Fibroblast of lung (primary cell): ENCODE measurements around the gene GPATCH3. TPM values are rescaled to one million over a fixed set of nuclear protein-coding genes. Genes with fewer than 3 reads are reported as not detected.

Experiments
- DNase-seq, 2 donors: peaks; one replicate each; pipeline versions ENCODE4 v3.0.0 to v3.0.0-alpha.2; 2010; ENCODE audit warnings: low read depth in 2 of 2
- H2AFZ ChIP-seq: 2 replicates; pipeline ENCODE4 v1.5.1; 2012; ENCODE audit warnings: low read length, control low read depth, inconsistent platforms
- H3K27ac ChIP-seq: 2 replicates; pipeline ENCODE4 v1.5.1; 2011; ENCODE audit warnings: low read length, control low read depth; ENCODE audit not compliant: insufficient read depth
- H3K27me3 ChIP-seq: 2 replicates; pipeline ENCODE4 v1.5.1; 2011; ENCODE audit warnings: mild to moderate bottlenecking, low read length; ENCODE audit not compliant: control insufficient read depth, insufficient read depth
- H3K36me3 ChIP-seq: 2 replicates; pipeline ENCODE4 v1.5.1; 2011; ENCODE audit warnings: low read length; ENCODE audit not compliant: control insufficient read depth, insufficient read depth
- H3K4me1 ChIP-seq: 2 replicates; pipeline ENCODE4 v1.5.1; 2011; ENCODE audit warnings: low read length; ENCODE audit not compliant: control insufficient read depth, insufficient read depth; ENCODE audit errors: extremely low read depth
- H3K4me2 ChIP-seq: 2 replicates; pipeline ENCODE4 v1.5.1; 2011; ENCODE audit warnings: low read length, control low read depth; ENCODE audit not compliant: insufficient read depth; ENCODE audit errors: extremely low read depth
- H3K4me3 ChIP-seq, 4 experiments: fragments of 200-600 bp in 1 of 4; sonication (generic) in 1 of 4; replicated peaks in 1 of 4; 2 replicates each; pipeline ENCODE4 v1.5.1; 2011 to 2016; ENCODE audit warnings: low read length in 4 of 4, low read depth in 3 of 4, mild to moderate bottlenecking in 3 of 4, control low read depth in 2 of 4, inconsistent platforms in 1 of 4, mixed read lengths in 1 of 4; ENCODE audit not compliant: insufficient read depth in 1 of 4; ENCODE audit errors: control extremely low read depth in 1 of 4
- H3K79me2 ChIP-seq: 2 replicates; pipeline ENCODE4 v1.5.1; 2012; ENCODE audit warnings: mild to moderate bottlenecking, low read length, inconsistent platforms; ENCODE audit not compliant: control insufficient read depth, insufficient read depth
- H3K9ac ChIP-seq: 2 replicates; pipeline ENCODE4 v1.5.1; 2011; ENCODE audit warnings: mild to moderate bottlenecking, low read length, control low read depth; ENCODE audit not compliant: insufficient read depth
- H3K9me3 ChIP-seq: 2 replicates; pipeline ENCODE4 v1.5.1; 2012; ENCODE audit warnings: low read depth, low read length; ENCODE audit not compliant: control insufficient read depth, insufficient read depth
- H4K20me1 ChIP-seq: 2 replicates; pipeline ENCODE4 v1.5.1; 2011; ENCODE audit warnings: low read length; ENCODE audit not compliant: control insufficient read depth, insufficient read depth; ENCODE audit errors: extremely low read depth
- EZH2 ChIP-seq: IDR thresholded peaks from 2 replicates; pipeline ENCODE4 v1.5.1; 2012; ENCODE audit warnings: low read length, control low read depth, mild to moderate bottlenecking; ENCODE audit errors: missing control alignments
- polyA plus RNA-seq, 2 donors: library from polyadenylated mRNA; depleted of rRNA in 1 of 2; stranded (reverse) in 1 of 2; unstranded in 1 of 2; fragments of >200 nt; gene quantifications; 2 replicates each; pipeline ENCODE4 v1.2.1, GENCODE V29; 2011 to 2012; ENCODE audit warnings: missing spikeins in 1 of 2
- total RNA-seq: library from RNA; depleted of rRNA; stranded (reverse); fragments of >200 nt; gene quantifications from 2 replicates; pipeline ENCODE4 v1.2.1, GENCODE V29; 2014
- TF ChIP-seq, protein P1 (sequence below), 2 donors: IDR thresholded peaks in 1 of 2; conservative IDR thresholded peaks in 1 of 2; 1 replicate in 1 of 2; 2 replicates in 1 of 2; pipeline ENCODE4 v1.5.1; 2011 to 2012; ENCODE audit warnings: low read length in 2 of 2, control low read depth in 1 of 2, inconsistent platforms in 1 of 2, low read depth in 1 of 2, mild to moderate bottlenecking in 1 of 2

Gene GPATCH3
- total and polyA plus RNA-seq, 2 donors (not counting 1 experiment from before 2014, with no cell fraction given): 4.9 to 11.4 TPM

DNA sequence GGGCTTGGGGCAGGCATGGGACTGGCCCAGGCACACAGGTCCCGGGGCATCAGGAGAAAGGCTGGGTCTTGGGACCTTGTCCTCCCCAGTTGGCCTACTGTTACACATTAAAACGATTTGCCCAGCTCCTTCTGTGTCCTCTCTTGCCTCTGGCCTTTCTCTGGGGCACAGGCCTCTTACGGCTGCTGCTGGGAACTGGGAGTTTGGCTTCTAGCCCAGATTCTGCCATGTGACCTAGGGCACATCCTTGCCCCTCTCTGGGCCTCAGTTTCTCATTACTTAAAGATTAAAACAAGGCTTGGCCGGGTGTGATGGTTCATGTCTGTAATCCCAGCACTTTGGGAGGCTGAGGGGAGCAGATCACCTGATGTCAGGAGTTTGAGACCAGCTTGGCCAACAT is 46.0 kb upstream of the GPATCH3 start:
- Histone ChIP-seq H3K36me3 (peaks cover 18% of the 10 kb centered on the region), H3K27me3 (no peaks in the 10 kb centered on the region), H3K9me3 (no peaks in the 10 kb centered on the region), H3K79me2 (no peaks in the 10 kb centered on the region), H4K20me1 (no peaks in the 10 kb centered on the region), H3K4me1 (no peaks in the 10 kb centered on the region), H3K4me3 (no peak overlapping the region), H3K4me2 (no peak overlapping the region), H3K27ac (no peak overlapping the region), H3K9ac (no peak overlapping the region), H2AFZ (no peak overlapping the region)
- no peak for TF ChIP-seq EZH2
- TF ChIP-seq, protein P1, sequence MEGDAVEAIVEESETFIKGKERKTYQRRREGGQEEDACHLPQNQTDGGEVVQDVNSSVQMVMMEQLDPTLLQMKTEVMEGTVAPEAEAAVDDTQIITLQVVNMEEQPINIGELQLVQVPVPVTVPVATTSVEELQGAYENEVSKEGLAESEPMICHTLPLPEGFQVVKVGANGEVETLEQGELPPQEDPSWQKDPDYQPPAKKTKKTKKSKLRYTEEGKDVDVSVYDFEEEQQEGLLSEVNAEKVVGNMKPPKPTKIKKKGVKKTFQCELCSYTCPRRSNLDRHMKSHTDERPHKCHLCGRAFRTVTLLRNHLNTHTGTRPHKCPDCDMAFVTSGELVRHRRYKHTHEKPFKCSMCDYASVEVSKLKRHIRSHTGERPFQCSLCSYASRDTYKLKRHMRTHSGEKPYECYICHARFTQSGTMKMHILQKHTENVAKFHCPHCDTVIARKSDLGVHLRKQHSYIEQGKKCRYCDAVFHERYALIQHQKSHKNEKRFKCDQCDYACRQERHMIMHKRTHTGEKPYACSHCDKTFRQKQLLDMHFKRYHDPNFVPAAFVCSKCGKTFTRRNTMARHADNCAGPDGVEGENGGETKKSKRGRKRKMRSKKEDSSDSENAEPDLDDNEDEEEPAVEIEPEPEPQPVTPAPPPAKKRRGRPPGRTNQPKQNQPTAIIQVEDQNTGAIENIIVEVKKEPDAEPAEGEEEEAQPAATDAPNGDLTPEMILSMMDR (conservative IDR thresholded peaks at IDR 0.05 in 1 of 2, IDR thresholded peaks at IDR 0.05 in 1 of 2; ENCODE audit: low read depth in 1 of 2, low read length in 2 of 2): no peak
- no peak for DNase-seq

DNA sequence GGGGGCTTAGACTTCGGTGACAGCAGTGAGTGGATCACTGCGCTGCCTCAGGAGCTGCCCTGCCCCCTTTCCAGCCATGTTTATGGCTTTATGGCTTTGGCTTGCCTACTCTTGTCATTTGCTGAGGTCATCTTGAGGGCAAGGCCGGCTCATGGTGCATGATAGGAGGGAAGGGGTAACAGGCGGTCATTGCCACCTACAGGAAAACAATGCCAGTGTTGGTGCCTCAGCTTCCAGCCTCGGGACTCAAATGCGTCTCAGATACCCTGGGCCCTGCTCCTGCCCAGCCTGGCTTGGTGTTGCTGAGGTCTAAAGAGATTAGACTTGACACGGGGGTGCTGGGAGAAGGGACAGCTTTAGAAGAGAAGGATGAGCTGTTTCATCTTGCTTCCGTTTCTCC is 45.5 kb upstream of the GPATCH3 start:
- Histone ChIP-seq H3K79me2 (no peaks in the 10 kb centered on the region), H4K20me1 (no peaks in the 10 kb centered on the region), H3K9me3 (no peaks in the 10 kb centered on the region), H3K4me2 (no peak overlapping the region), H3K27ac (no peak overlapping the region), H3K9ac (no peak overlapping the region), H3K27me3 (no peaks in the 10 kb centered on the region), H3K4me1 (no peaks in the 10 kb centered on the region), H3K36me3 (peaks cover 18% of the 10 kb centered on the region), H3K4me3 (no peak overlapping the region), H2AFZ (no peak overlapping the region)
- no peak for DNase-seq
- TF ChIP-seq, protein P1 (conservative IDR thresholded peaks at IDR 0.05 in 1 of 2, IDR thresholded peaks at IDR 0.05 in 1 of 2; ENCODE audit: low read depth in 1 of 2, low read length in 2 of 2): no peak
- TF ChIP-seq EZH2: no peak

DNA sequence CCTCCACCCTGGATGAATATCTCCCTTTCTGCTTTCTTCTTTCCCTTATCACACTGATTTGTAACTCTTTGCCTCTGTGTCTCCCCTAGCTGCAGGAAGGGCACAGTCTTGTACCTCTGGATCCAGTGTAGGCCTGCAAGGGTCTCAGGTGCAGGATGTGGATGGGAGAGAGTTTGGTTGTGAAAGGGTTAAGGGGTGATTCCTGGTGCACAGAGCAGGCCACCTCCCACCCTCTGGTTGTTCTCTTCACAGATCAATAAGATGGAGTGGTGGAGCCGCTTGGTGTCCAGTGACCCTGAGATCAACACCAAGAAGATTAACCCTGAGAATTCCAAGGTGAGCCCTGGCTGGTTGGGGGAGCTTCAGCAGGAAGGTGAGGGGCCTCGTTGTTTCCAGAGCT is 44.9 kb upstream of the GPATCH3 start:
- DNase-seq: no peak
- Histone ChIP-seq H3K79me2 (no peaks in the 10 kb centered on the region), H3K9me3 (no peaks in the 10 kb centered on the region), H3K4me3 (no peak overlapping the region), H2AFZ (no peak overlapping the region), H3K4me2 (no peak overlapping the region), H3K36me3 (peaks cover 18% of the 10 kb centered on the region), H3K4me1 (no peaks in the 10 kb centered on the region), H3K27me3 (no peaks in the 10 kb centered on the region), H3K27ac (no peak overlapping the region), H3K9ac (no peak overlapping the region), H4K20me1 (no peaks in the 10 kb centered on the region)
- no peak for TF ChIP-seq EZH2
- TF ChIP-seq, protein P1 (conservative IDR thresholded peaks at IDR 0.05 in 1 of 2, IDR thresholded peaks at IDR 0.05 in 1 of 2; ENCODE audit: low read depth in 1 of 2, low read length in 2 of 2): no peak
